Smooth muscle cell (in vitro differentiated cells): ENCODE data around the gene BCL7C. TPM values are rescaled to one million over a fixed set of nuclear protein-coding genes. Genes with fewer than 3 reads are reported as not detected.

Experiments used
- DNase-seq: peaks from one replicate; lab custom pipeline; 2025; ENCODE audit not compliant: unreplicated experiment; lab: John Stamatoyannopoulos, UW
- H2AFZ ChIP-seq: fragments of 200-600 bp; sonication (generic); 2 replicates; pipeline ENCODE4 v1.6.0; 2016; ENCODE audit warnings: antibody characterized with exemption, low read depth, mild to moderate bottlenecking
- H3F3A ChIP-seq: fragments of 200-600 bp; sonication (generic); 2 replicates; pipeline ENCODE4 v1.6.0; 2017; ENCODE audit warnings: antibody characterized with exemption, low read depth
- H3K27ac ChIP-seq: fragments of 200-600 bp; sonication (generic); 2 replicates; pipeline ENCODE4 v1.5.1; 2016; ENCODE audit warnings: low read depth, mild to moderate bottlenecking
- H3K27me3 ChIP-seq: fragments of 200-600 bp; sonication (generic); 2 replicates; pipeline ENCODE4 v1.6.1; 2016; ENCODE audit warnings: low read depth, mild to moderate bottlenecking
- H3K36me3 ChIP-seq: fragments of 200-600 bp; sonication (generic); 2 replicates; pipeline ENCODE4 v1.5.1; 2016; ENCODE audit warnings: low read depth
- H3K4me1 ChIP-seq: fragments of 200-600 bp; sonication (generic); 2 replicates; pipeline ENCODE4 v1.5.1; 2016; ENCODE audit warnings: low read depth
- H3K4me2 ChIP-seq: fragments of 200-600 bp; sonication (generic); 2 replicates; pipeline ENCODE4 v1.6.0; 2016; ENCODE audit warnings: mild to moderate bottlenecking
- H3K4me3 ChIP-seq: fragments of 200-600 bp; sonication (generic); 2 replicates; pipeline ENCODE4 v1.5.1; 2016; ENCODE audit warnings: mild to moderate bottlenecking
- H3K79me2 ChIP-seq: fragments of 200-600 bp; sonication (generic); 2 replicates; pipeline ENCODE4 v1.6.0; 2016; ENCODE audit warnings: low read depth, mild to moderate bottlenecking
- H3K9ac ChIP-seq: fragments of 200-600 bp; sonication (generic); 2 replicates; pipeline ENCODE4 v1.6.0; 2016; ENCODE audit warnings: low read depth
- H3K9me3 ChIP-seq: fragments of 200-600 bp; sonication (generic); replicated peaks from 2 replicates; pipeline ENCODE4 v1.5.1; 2016; ENCODE audit warnings: low read depth
- H4K20me1 ChIP-seq: fragments of 200-600 bp; sonication (generic); 2 replicates; pipeline ENCODE4 v1.6.0; 2016; ENCODE audit warnings: low read depth
- WGBS: methylation state at CpG from one replicate; pipeline ENCODE4 v1.1.7; 2016; ENCODE audit warnings: low lambda C conversion rate; 5-methylcytosine and 5-hydroxymethylcytosine counted together
- polyA plus RNA-seq: library from polyadenylated mRNA; unstranded; fragments of >200 nt; fragmentation: Nextera tagmentation; extraction: Ambion mirVana; gene quantifications from 2 replicates; pipeline ENCODE4 v1.2.1, GENCODE V29; 2016
- total RNA-seq: library from RNA; depleted of rRNA; stranded (reverse); fragments of >200 nt; gene quantifications from 2 replicates; pipeline ENCODE4 v1.2.3, GENCODE V29; 2014
- TF ChIP-seq, protein P1 (sequence below): fragments of 200-600 bp; sonication (generic); IDR thresholded peaks from 2 replicates; pipeline ENCODE4 v1.5.1; 2017; ENCODE audit warnings: borderline replicate concordance, mild to moderate bottlenecking, antibody characterized with exemption; ENCODE audit not compliant: insufficient read depth, poor library complexity, severe bottlenecking

The BCL7C gene
- total and polyA plus RNA-seq, 2 experiments from 2014 or later: 34.2 to 76.1 TPM

DNA sequence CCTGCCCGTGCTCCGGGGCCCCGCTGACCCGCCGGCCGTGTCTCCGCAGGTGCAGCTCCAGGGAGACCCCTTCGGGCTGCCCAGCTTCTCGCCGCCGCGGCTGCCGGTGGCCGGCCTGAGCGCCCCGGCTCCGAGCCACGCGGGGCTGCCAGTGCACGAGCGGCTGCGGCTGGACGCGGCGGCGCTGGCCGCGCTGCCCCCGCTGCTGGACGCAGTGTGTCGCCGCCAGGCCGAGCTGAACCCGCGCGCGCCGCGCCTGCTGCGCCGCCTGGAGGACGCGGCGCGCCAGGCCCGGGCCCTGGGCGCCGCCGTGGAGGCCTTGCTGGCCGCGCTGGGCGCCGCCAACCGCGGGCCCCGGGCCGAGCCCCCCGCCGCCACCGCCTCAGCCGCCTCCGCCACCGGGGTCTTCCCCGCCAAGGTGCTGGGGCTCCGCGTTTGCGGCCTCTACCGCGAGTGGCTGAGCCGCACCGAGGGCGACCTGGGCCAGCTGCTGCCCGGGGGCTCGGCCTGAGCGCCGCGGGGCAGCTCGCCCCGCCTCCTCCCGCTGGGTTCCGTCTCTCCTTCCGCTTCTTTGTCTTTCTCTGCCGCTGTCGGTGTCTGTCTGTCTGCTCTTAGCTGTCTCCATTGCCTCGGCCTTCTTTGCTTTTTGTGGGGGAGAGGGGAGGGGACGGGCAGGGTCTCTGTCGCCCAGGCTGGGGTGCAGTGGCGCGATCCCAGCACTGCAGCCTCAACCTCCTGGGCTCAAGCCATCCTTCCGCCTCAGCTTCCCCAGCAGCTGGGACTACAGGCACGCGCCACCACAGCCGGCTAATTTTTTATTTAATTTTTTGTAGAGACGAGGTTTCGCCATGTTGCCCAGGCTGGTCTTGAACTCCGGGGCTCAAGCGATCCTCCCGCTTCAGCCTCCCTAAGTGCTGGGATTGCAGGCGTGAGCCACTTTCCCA, 8.4 kb upstream of the BCL7C start:
- peak overlapping the region; percentile 66 for H3K9ac ChIP-seq
- peak overlapping the region; percentile 68 for H3K27ac ChIP-seq

DNA sequence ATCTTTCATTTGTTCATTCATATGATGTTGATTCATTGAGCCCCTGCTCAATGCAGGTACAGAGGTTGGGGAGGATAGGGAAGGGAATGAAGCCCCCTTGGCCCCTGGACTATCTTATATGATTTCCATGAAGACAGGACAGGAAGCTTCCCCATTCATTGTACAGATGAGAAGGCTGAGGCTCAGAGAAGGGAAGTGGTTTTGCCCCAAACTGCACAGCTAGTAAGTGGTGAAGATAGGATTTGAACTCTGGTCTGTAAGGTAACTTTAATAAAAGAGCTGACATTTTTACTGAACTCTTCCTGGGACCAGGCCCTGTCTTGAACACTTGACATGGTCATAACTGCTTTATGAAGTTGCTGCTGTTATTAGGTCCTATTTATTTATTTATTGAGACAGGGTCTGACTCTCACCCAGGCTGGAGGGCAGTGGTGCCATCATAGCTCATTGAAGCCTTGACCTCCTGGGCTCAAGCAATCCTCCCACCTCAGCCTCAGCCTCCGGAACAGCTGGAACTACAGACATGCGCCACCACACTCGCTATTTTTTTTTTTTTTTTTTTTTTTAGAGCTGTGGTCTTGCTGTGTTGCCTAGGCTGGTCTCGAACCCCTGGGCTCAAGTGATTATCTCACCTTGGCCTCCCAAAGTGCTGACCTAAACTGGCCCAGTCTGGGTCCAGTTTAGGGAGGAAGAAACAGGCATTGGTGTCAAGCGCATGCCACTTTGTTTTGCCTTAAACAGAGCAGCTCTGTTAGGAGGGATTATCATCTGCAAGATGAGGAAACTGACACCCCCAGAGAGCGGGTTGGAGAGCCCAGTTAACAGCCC, 7.5 kb upstream of the BCL7C start:
- Histone ChIP-seq H2AFZ (peak overlapping the region; percentile 51), H3K79me2 (peaks cover 3% of the 10 kb centered on the region), H3K4me2 (peak overlapping the region; percentile 85), H3K9ac (no peak overlapping the region), H3K36me3 (no peaks in the 10 kb centered on the region), H4K20me1 (no peaks in the 10 kb centered on the region), H3K4me1 (peaks cover 3% of the 10 kb centered on the region), H3K27me3 (no peaks in the 10 kb centered on the region), H3K9me3 (no peaks in the 10 kb centered on the region), H3K27ac (no peak overlapping the region), H3F3A (peaks cover 6% of the 10 kb centered on the region), H3K4me3 (peak overlapping the region; percentile 48)
- TF ChIP-seq, protein P1, sequence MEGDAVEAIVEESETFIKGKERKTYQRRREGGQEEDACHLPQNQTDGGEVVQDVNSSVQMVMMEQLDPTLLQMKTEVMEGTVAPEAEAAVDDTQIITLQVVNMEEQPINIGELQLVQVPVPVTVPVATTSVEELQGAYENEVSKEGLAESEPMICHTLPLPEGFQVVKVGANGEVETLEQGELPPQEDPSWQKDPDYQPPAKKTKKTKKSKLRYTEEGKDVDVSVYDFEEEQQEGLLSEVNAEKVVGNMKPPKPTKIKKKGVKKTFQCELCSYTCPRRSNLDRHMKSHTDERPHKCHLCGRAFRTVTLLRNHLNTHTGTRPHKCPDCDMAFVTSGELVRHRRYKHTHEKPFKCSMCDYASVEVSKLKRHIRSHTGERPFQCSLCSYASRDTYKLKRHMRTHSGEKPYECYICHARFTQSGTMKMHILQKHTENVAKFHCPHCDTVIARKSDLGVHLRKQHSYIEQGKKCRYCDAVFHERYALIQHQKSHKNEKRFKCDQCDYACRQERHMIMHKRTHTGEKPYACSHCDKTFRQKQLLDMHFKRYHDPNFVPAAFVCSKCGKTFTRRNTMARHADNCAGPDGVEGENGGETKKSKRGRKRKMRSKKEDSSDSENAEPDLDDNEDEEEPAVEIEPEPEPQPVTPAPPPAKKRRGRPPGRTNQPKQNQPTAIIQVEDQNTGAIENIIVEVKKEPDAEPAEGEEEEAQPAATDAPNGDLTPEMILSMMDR: no peak
- no peak for DNase-seq
- WGBS: 49% methylated on average over 6 of the region's 6 CpGs

More for the DNA sequence above, 8.4 kb upstream of the BCL7C start:
- Histone ChIP-seq H4K20me1 (no peaks in the 10 kb centered on the region), H3K4me3 (peak overlapping the region; percentile 67), H3F3A (peaks cover 3% of the 10 kb centered on the region), H3K27me3 (no peaks in the 10 kb centered on the region), H3K4me1 (peaks cover 1% of the 10 kb centered on the region), H2AFZ (peak overlapping the region; percentile 97), H3K4me2 (peak overlapping the region; percentile 88), H3K36me3 (no peaks in the 10 kb centered on the region), H3K79me2 (peaks cover 2% of the 10 kb centered on the region), H3K9me3 (no peaks in the 10 kb centered on the region)
- TF ChIP-seq, protein P1: no peak
- peak; percentile 41 for DNase-seq
- 15% methylated on average over 85 of the region's 99 CpGs for WGBS

- Histone ChIP-seq H3K27me3 (no peaks in the 10 kb centered on the region), H3K27ac (no peak overlapping the region), H3K4me1 (peaks cover 8% of the 10 kb centered on the region), H4K20me1 (no peaks in the 10 kb centered on the region), H3K4me2 (no peak overlapping the region), H3F3A (peaks cover 10% of the 10 kb centered on the region), H3K9ac (no peak overlapping the region), H2AFZ (no peak overlapping the region), H3K9me3 (no peaks in the 10 kb centered on the region), H3K79me2 (peaks cover 3% of the 10 kb centered on the region), H3K4me3 (no peak overlapping the region), H3K36me3 (no peaks in the 10 kb centered on the region)
- TF ChIP-seq, protein P1: no peak
- WGBS: 98% methylated on average over 5 of the region's 5 CpGs
- DNase-seq: no peak
These were observed 6.7 kb upstream of the BCL7C start for GRCh38 chr16:30900588-30900987.
